OCI-LY1 (cell line): Measurements from ENCODE around the gene DOK5.

ENCODE experiments used
- H2AFZ ChIP-seq: fragments of 200-600 bp; sonication (generic), shearing (Covaris generic); 2 replicates; pipeline ENCODE4 v1.6.0; 2014; ENCODE audit warnings: antibody characterized with exemption, mild to moderate bottlenecking, low read length
- H3F3A ChIP-seq: fragments of 200-600 bp; sonication (generic), shearing (Covaris generic); 2 replicates; pipeline ENCODE4 v1.6.0; 2014; ENCODE audit warnings: mild to moderate bottlenecking, antibody characterized with exemption, low read length, moderate library complexity; ENCODE audit not compliant: insufficient read depth
- H3K27ac ChIP-seq: fragments of 200-600 bp; sonication (generic); 2 replicates; pipeline ENCODE4 v1.5.1; 2014; ENCODE audit warnings: low read length, mixed run types, mild to moderate bottlenecking, low read depth; ENCODE audit not compliant: poor library complexity, severe bottlenecking
- H3K27me3 ChIP-seq: fragments of 200-600 bp; sonication (generic); 2 replicates; pipeline ENCODE4 v1.6.0; 2014; ENCODE audit warnings: antibody characterized with exemption, mild to moderate bottlenecking, low read length, moderate library complexity; ENCODE audit not compliant: insufficient read depth
- H3K36me3 ChIP-seq: fragments of 200-600 bp; sonication (generic); 2 replicates; pipeline ENCODE4 v1.6.1; 2014; ENCODE audit warnings: mild to moderate bottlenecking, antibody characterized with exemption, low read length, moderate library complexity, mixed read lengths; ENCODE audit not compliant: insufficient read depth
- H3K4me1 ChIP-seq: fragments of 200-600 bp; sonication (generic); 2 replicates; pipeline ENCODE4 v1.5.1; 2014; ENCODE audit warnings: mild to moderate bottlenecking, low read length, moderate library complexity; ENCODE audit not compliant: insufficient read depth, severe bottlenecking
- H3K4me2 ChIP-seq: fragments of 200-600 bp; sonication (generic), shearing (Covaris generic); 2 replicates; pipeline ENCODE4 v1.6.1; 2014; ENCODE audit warnings: low read length
- H3K4me3 ChIP-seq: fragments of 200-600 bp; sonication (generic); 2 replicates; pipeline ENCODE4 v1.5.1; 2014; ENCODE audit warnings: low read length, low read depth, mild to moderate bottlenecking, mixed read lengths; ENCODE audit not compliant: poor library complexity, severe bottlenecking
- H3K79me2 ChIP-seq: fragments of 200-600 bp; shearing (Covaris generic); 2 replicates; pipeline ENCODE4 v1.6.1; 2016; ENCODE audit warnings: mixed run types, low read length, mixed read lengths; ENCODE audit not compliant: insufficient read depth
- H3K9ac ChIP-seq: fragments of 200-600 bp; sonication (generic), shearing (Covaris generic); 2 replicates; pipeline ENCODE4 v1.6.1; 2014; ENCODE audit warnings: mild to moderate bottlenecking, low read length, mixed read lengths
- H3K9me2 ChIP-seq: fragments of 200-600 bp; sonication (generic), shearing (Covaris generic); 2 replicates; pipeline ENCODE4 v1.6.1; 2014; ENCODE audit warnings: low read depth, mild to moderate bottlenecking, low read length, mixed read lengths
- H3K9me3 ChIP-seq: fragments of 200-600 bp; shearing (Covaris generic); 2 replicates; pipeline ENCODE4 v1.6.1; 2014; ENCODE audit warnings: low read length, mixed read lengths
- H4K20me1 ChIP-seq: fragments of 200-600 bp; sonication (generic), shearing (Covaris generic); 2 replicates; pipeline ENCODE4 v1.6.0; 2016; ENCODE audit warnings: mild to moderate bottlenecking, low read length; ENCODE audit not compliant: insufficient read depth
- CTCF ChIP-seq: fragments of 200-600 bp; sonication (generic), shearing (Covaris generic); IDR thresholded peaks from 2 replicates; pipeline ENCODE4 v1.5.1; 2017; ENCODE audit warnings: mild to moderate bottlenecking, antibody characterized with exemption, low read length, moderate library complexity, mixed read lengths
- EZH2 ChIP-seq: fragments of 200-600 bp; sonication (generic), shearing (Covaris generic); IDR thresholded peaks from 2 replicates; pipeline ENCODE4 v1.8.0; 2017; ENCODE audit warnings: borderline replicate concordance, mixed run types, mild to moderate bottlenecking, antibody characterized with exemption, low read length, moderate library complexity, mixed read lengths

DOK5 gene

DNA sequence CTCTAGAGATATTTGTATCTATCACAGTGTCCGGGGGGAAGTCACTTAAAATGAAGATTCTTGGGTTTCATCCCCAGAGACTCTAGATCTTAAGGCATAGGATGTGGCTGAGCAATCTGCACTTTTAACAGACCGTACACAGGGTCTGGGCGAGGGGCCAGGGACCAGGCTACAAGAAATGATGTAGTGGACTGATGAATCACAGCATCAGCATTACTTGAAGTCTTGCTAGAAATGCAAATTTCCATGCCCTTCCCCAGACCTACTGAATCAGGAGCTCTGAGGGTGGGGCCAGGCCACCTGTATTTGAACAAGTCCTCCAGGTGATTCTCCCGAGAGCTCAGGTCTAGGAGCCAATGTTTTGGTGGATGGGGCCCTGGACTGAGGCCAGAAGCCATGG, 168.4 kb downstream of the DOK5 start:
- Histone ChIP-seq H3K9me2 (no peaks in the 10 kb centered on the region), H3K4me1 (no peaks in the 10 kb centered on the region), H3K27ac (no peak overlapping the region), H3K4me3 (no peak overlapping the region), H3K79me2 (no peaks in the 10 kb centered on the region), H3K9ac (no peak overlapping the region), H3K36me3 (no peaks in the 10 kb centered on the region), H3F3A (no peaks in the 10 kb centered on the region), H3K4me2 (no peak overlapping the region), H3K9me3 (no peaks in the 10 kb centered on the region), H2AFZ (no peak overlapping the region), H4K20me1 (no peaks in the 10 kb centered on the region), H3K27me3 (no peaks in the 10 kb centered on the region)
- no peak for TF ChIP-seq CTCF
- no peak for TF ChIP-seq EZH2

DNA sequence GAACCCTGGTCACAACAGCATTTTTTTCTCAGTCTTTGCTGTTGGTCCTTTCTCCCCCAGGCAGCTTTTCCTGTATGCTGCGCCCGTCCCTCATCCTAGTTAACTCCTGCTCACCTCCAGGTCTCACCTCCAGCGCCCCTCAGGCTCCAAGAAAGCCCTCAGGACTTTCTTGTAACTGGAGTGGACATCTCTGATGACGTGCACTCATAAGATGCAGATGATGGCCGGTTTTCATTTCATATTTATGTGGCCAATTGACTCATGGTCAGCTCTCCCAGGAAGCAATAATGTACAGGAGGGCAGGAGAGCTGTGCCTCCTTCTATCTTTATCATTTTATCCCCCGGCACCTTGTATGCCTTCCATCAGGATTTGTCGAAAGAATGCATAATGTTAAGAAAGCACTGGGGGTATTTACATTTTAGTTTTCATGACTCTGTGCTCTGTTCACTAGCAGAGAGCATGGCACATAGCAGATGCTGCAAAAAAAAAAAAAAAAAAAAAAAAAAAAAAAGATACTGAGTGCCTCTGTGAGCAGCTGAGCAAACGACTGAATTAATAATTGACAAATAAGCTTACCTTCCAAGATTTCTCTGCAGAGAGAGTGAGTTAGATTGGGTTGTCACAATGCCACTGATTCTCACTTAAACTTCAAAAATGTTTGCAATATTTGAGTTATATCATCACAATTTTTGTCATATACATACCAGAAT, 170.2 kb downstream of the DOK5 start:
- H2AFZ ChIP-seq, result no peak overlapping the region
- no peaks in the 10 kb centered on the region for H3K4me1 ChIP-seq
- no peaks in the 10 kb centered on the region for H3K27me3 ChIP-seq
- no peak overlapping the region for H3K9ac ChIP-seq
- H3K4me3 ChIP-seq, result no peak overlapping the region
- H3K9me3 ChIP-seq, result no peaks in the 10 kb centered on the region
- H3K36me3 ChIP-seq, result no peaks in the 10 kb centered on the region
- H3K4me2 ChIP-seq, result no peak overlapping the region
- no peaks in the 10 kb centered on the region for H3K9me2 ChIP-seq
- H3K79me2 ChIP-seq, result no peaks in the 10 kb centered on the region
- TF ChIP-seq EZH2 (no peak), CTCF (no peak)
- no peaks in the 10 kb centered on the region for H4K20me1 ChIP-seq
- H3F3A ChIP-seq, result no peaks in the 10 kb centered on the region
- no peak overlapping the region for H3K27ac ChIP-seq

- Histone ChIP-seq H3K4me1 (no peaks in the 10 kb centered on the region), H3K4me3 (no peak overlapping the region), H2AFZ (no peak overlapping the region), H3K36me3 (no peaks in the 10 kb centered on the region), H3K27me3 (no peaks in the 10 kb centered on the region), H3K9me2 (no peaks in the 10 kb centered on the region), H3K79me2 (no peaks in the 10 kb centered on the region), H3K27ac (no peak overlapping the region), H3K9me3 (no peaks in the 10 kb centered on the region), H3K4me2 (no peak overlapping the region), H3K9ac (no peak overlapping the region), H4K20me1 (no peaks in the 10 kb centered on the region), H3F3A (no peaks in the 10 kb centered on the region)
- TF ChIP-seq CTCF, result no peak
- TF ChIP-seq EZH2, result no peak
Measured at GRCh38 chr20:54646156-54646517, 170.7 kb downstream of the DOK5 start.
